ENCODE results near the gene NCKAP5.

NCKAP5 gene

GRCh38 chr2:133378928-133379549, 189.2 kb downstream of the NCKAP5 start:
- no peak for DNase-seq (ENCODE audit: low read depth)

- no peak for DNase-seq (ENCODE audit: low read depth)
These were observed 189.9 kb downstream of the NCKAP5 start for GRCh38 chr2:133378386-133378785.

DNA sequence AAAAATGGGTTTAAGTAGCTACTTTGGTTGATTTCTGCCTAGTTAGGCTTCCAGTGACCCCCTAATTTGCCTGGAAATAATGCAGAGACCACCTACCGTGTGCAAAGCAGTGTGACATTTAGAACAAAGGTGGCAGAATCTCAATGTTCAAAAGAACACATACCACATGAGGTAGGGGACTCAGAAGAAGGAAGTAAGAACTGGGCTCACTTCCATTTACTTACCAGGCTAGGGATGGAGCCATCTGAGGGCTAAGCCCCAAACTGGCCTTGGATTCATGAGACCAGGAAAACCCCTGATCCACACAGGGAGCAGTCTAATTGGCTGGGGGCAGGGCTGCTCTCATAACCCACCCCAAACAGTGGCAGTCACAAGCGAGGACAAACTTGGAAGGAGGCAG, 190.7 kb downstream of the NCKAP5 start:
- DNase-seq (ENCODE audit: low read depth) = no peak

DNA sequence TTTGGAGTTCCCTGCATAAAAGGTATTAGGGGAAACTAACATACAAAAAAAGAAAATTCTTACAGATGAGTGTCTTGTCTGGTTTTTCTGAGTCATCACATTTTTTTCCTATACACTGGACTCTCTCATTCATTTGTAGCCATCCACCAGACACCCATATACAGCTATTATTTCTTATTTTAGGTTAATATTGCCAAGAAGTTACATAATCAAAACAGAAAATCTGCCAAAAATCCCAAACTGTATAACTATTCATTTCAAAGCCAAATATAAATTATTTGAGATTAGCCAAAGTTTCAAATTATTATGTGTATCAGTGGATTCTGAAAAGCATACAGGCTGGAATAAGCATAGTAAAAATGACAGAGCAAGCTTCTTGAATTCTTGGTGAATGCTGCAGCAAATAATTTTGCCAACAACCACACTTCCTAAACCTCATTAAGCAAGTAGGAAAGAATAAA, 191.2 kb downstream of the NCKAP5 start:
- DNase-seq (ENCODE audit: low read depth) = no peak

DNA sequence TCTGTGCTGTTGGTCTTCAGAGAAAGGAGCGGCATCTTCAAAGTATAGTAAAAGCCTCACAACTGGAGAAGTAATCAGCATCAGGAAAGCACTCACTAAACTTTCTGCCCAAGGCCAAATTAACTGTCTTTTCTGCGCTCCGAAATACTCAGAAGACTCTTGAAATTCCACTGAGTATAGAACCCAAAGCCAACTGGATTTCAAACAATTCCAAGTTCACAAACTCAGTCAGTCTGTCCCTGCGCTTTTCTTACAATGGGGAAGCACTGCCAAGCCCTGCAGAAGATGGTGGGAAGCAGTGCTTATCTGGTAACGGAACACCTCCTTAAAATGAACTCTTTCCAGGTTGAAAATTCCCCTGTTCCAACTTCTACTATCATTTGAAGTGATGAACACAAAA, 193.5 kb downstream of the NCKAP5 start:
- no peak for DNase-seq (ENCODE audit: low read depth)

- DNase-seq (ENCODE audit: low read depth) = no peak
These were observed 197.0 kb downstream of the NCKAP5 start for GRCh38 chr2:133371286-133371685.

DNA sequence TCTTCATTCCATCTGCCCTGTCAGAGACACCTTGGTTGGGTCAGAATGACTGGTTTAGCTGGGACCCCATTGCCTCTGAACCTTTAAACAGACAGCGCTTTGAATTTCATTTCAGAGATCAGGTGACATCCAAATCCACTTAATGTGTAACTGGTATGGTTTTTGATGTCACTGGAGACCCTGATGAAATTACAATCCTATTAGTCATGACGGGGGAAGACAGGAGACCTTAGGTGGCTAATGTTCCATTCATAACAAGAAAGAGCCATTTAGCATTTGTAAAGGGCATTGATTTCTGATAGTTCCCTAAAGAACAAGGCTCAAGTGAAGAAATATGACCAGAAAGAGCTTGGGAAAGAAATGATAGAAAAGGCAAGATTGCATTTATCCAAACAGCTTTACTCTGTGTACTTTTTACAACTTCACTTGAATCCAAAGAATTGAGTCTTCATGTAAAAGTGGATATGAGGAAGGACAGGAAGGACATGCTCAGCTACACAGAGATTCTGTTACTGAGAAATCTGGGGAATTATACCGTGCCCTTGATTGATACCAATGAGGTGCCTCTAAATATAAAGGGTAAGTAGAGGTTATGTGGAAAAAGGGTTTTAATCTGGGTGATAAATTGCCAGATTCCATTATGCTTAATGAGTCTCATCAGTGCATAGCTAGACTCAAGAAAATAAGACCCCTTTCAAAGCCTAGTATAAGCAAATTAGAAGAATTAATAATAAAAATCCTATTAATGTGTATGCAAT, 198.2 kb downstream of the NCKAP5 start:
- no peak for DNase-seq (ENCODE audit: low read depth)

- DNase-seq (ENCODE audit: low read depth) = no peak
These were observed 203.1 kb downstream of the NCKAP5 start for GRCh38 chr2:133365117-133365516.

DNA sequence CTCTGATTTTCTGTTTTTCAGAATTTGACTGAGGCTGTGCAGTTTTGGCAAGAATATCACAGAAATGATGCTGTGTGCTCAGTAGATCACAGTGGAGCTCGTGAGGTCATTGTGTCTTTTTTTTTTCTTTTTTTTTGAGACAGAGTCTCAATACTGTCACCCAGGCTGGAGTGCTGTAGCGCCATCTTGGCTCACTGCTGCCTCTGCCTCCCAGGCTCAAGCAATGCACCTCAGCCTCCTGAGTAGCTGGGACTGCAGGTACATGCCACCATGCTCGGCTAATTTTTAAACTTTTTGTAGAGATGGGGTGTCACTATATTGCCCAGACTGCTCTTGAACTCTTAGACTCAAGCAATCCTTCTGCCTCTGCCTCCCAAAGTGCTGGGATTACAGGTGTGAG, 203.6 kb downstream of the NCKAP5 start:
- no peak for DNase-seq (ENCODE audit: low read depth)

DNA sequence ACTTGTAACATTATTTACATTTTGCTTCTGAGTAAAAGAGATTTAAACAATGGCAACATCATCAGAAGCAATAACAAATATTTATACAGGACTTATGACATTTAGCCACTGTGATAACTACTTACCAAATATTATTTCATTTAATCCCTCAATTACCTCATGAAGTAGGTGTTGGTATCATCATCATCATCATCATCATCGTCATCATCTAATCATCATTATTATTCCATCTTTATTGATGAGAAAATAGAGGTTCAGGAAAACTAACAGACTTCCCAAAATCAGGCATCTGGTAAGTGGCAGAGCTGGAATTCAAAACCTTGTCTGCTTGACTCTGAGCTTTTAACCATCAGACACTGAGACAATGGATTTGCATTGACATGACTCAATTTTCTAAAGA, 204.4 kb downstream of the NCKAP5 start:
- DNase-seq (ENCODE audit: low read depth) = no peak

DNA sequence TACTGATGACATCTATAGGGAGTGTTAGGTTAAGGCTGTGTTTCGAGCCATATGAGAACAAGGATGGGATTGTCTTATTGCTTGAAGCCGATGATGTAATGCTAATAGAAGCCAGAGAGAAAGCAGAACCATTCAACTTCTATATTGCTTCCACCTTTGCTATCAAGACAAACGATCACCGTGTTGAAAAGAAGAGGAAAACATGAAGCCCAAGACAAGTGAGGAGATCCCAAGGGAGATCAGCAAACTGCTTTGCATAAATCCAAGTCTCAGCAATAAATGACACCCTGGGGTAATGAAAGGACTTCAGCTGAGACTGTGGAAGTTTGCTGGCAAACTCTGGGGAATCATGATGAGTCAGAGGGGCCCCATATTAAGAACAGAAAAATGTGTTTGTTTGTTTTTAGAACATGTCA, 206.2 kb downstream of the NCKAP5 start:
- no peak for DNase-seq (ENCODE audit: low read depth)

GRCh38 chr2:133360882-133361281, 207.4 kb downstream of the NCKAP5 start:
- no peak for DNase-seq (ENCODE audit: low read depth)

DNA sequence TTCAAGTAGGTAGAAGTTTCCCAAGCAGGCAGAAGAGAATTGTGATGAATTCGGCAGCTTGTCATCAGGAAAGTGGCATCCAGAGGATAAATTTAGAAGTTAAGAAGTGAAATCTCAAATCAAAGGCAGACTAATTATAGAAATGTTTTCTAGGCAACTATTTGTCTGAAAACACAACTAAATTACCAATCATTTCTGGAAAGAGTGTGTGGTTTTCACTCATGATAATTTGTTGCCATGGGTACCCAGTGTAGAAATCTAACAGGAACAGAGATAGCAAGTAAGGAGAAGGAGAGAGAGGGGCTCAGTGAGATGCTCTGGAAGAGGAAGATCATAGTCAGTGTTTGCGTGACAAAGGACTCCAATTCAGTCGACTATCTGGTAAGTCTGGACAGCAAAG, 208.1 kb downstream of the NCKAP5 start:
- no peak for DNase-seq (ENCODE audit: low read depth)

DNA sequence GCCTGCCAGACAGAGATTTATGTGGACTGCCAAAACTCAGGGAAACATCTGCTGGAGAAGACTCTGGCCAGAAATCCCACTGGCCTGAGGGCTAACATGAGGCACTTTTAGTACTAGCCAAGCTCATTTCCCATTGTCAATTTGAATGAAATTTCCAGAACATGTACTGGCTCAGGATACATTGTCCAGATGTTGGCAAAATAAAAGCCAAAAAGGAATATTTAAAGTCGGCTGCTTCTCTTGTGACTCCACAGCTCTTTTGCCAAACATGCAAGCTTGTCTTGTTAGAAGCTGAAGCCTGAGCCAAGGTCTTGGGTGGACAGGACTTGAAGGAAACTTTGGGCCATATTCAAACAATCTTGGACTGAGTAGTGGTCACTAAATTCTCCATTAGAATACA, 215.5 kb downstream of the NCKAP5 start:
- no peak for DNase-seq (ENCODE audit: low read depth)

GRCh38 chr2:133346654-133347053, 221.6 kb downstream of the NCKAP5 start:
- no peak for DNase-seq (ENCODE audit: low read depth)

- no peak for DNase-seq (ENCODE audit: low read depth)
These were observed 222.6 kb downstream of the NCKAP5 start for GRCh38 chr2:133345638-133346037.

DNA sequence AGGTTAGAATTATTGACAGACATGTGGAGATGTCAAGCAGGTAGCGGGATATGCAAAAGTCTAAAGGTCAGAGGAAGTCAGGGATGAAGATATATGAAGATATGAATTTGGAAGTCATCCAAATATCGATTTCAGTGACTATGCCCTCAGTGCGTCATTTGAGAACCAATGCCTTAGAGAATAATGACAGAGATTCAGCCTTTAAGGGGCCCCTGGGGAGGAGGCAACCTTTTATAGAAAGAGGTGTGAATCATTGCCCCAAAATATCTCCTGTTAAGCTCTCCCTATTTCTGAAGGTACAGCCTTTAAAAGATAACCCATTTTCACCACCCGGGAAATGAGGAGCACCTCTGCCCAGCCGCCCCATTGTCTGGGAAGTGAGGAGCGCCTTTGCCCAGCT, 223.4 kb downstream of the NCKAP5 start:
- no peak for DNase-seq (ENCODE audit: low read depth)

GRCh38 chr2:133343018-133343352, 225.3 kb downstream of the NCKAP5 start:
- no peak for DNase-seq (ENCODE audit: low read depth)

GRCh38 chr2:133342286-133343017, 225.8 kb downstream of the NCKAP5 start:
- DNase-seq (ENCODE audit: low read depth) = no peak

DNA sequence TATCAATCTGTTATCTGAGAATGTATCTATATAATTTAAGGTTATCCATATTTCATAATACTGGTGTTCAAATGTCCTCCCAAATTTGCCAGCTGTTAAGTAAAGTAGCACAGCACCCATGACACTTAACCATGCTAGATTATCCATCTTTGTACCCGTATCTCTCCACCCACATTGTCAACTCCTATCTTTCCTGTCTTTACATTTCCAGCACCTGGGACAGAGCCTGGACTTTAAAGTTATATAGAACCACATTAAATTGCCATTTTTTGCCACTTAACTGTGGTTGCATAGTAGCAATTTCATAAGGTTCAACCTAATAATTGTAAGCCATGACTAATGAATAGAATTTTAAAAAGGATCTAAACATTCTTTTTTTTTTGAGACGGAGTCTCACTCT, 226.7 kb downstream of the NCKAP5 start:
- no peak for DNase-seq (ENCODE audit: low read depth)

- no peak for DNase-seq (ENCODE audit: low read depth)
These were observed 230.0 kb downstream of the NCKAP5 start for GRCh38 chr2:133338224-133338623.

- no peak for DNase-seq (ENCODE audit: low read depth)
These were observed 233.3 kb downstream of the NCKAP5 start for GRCh38 chr2:133334923-133335322.

DNA sequence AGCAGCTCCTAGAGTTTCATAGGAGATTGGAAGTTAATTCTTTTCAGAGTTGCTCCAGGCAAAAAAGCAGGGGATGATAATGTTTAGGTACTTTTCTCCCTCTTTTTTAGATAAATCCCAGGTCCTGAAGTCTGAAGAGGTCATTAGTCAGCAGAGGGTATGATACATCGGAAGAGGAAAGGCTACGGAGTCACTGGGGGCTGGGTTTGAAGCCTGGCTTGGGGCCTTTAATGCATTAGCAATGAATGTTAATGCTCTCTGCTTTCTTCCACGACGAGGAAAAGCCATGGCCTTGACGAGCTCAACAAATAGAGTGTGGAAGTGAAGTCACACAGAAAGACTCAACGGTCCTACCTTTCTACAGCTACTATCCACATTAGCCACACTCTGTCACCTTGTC, 235.1 kb downstream of the NCKAP5 start:
- DNase-seq (ENCODE audit: low read depth) = no peak
